Caco-2 (cell line): Measurements from ENCODE around the gene HS3ST4. TPM values are rescaled to one million over a fixed set of nuclear protein-coding genes. Genes with fewer than 3 reads are reported as not detected.
"Not testable (repeated sequence)": the region's sequence is repeated elsewhere in the genome, so short reads cannot be mapped to it uniquely, and the experiment has no call there.

Experiments
- BruUV-seq: library from RNA; stranded (reverse); fragments of 400-500 nt; replicated peaks from 2 replicates; lab custom pipeline; 2021; lab: Mats Ljungman, UMichigan
- CTCF ChIA-PET: fragments of 300-600 bp; sonication (Branson Sonifier 250); formaldehyde crosslinking; loops from one replicate; lab custom pipeline; 2022; ENCODE audit warnings: antibody characterized with exemption; lab: Charles Lee
- POLR2A ChIA-PET: fragments of 300-600 bp; sonication (Branson Sonifier 250); formaldehyde crosslinking; loops from one replicate; lab custom pipeline; 2022; ENCODE audit warnings: antibody characterized with exemption; lab: Charles Lee
- DNase-seq, 2 experiments: peaks; one replicate each; pipeline versions ENCODE4 v3.0.0 to v3.0.0-alpha.2; 2020 to 2022
- H3K27me3 ChIP-seq: replicated peaks from 2 replicates; pipeline ENCODE4 v1.6.0; 2011; ENCODE audit warnings: low read length; ENCODE audit not compliant: control insufficient read depth, insufficient read depth
- H3K36me3 ChIP-seq: 2 replicates; pipeline ENCODE4 v1.5.1; 2011; ENCODE audit warnings: low read length; ENCODE audit not compliant: control insufficient read depth, insufficient read depth
- H3K4me1 ChIP-seq: fragments of 250-450 bp; sonication (Bioruptor Pico); 2 replicates; pipeline ENCODE4 v1.5.1; 2020; ENCODE audit warnings: mild to moderate bottlenecking
- H3K4me3 ChIP-seq: 2 replicates; pipeline ENCODE4 v1.5.1; 2011; ENCODE audit warnings: low read depth, mild to moderate bottlenecking, control low read depth, low read length
- H3K9me3 ChIP-seq: fragments of 250-450 bp; sonication (Bioruptor Pico); 2 replicates; pipeline ENCODE4 v1.5.1; 2020; ENCODE audit warnings: mild to moderate bottlenecking, moderate library complexity
- H3K27ac Mint-ChIP-seq: one replicate; pipeline ENCODE4 v1.8.0; 2022; ENCODE audit warnings: mixed read lengths; ENCODE audit not compliant: unreplicated experiment
- H3K27me3 Mint-ChIP-seq: one replicate; pipeline ENCODE4 v1.8.0; 2022; ENCODE audit warnings: mixed read lengths; ENCODE audit not compliant: insufficient read depth, unreplicated experiment
- H3K36me3 Mint-ChIP-seq: one replicate; pipeline ENCODE4 v1.8.0; 2022; ENCODE audit warnings: mild to moderate bottlenecking, mixed read lengths; ENCODE audit not compliant: insufficient read depth, unreplicated experiment
- H3K4me1 Mint-ChIP-seq: one replicate; pipeline ENCODE4 v1.8.0; 2022; ENCODE audit warnings: low read depth, mixed read lengths; ENCODE audit not compliant: unreplicated experiment
- H3K4me3 Mint-ChIP-seq: one replicate; pipeline ENCODE4 v1.8.0; 2022; ENCODE audit warnings: mild to moderate bottlenecking, moderate library complexity, mixed read lengths; ENCODE audit not compliant: unreplicated experiment
- H3K9me3 Mint-ChIP-seq: one replicate; pipeline ENCODE4 v1.8.0; 2022; ENCODE audit warnings: mixed read lengths; ENCODE audit not compliant: unreplicated experiment
- intact Hi-C: fragments of 100-400 bp; cut with micrococcal nuclease; formaldehyde crosslinking; loops from one replicate; pipeline ENCODE4 v1.10.0; 2022; ENCODE audit not compliant: unreplicated experiment
- total RNA-seq: library from RNA; stranded (reverse); gene quantifications from 2 replicates; pipeline ENCODE4 v1.2.3, GENCODE V29; 2022
- TF ChIP-seq, protein P1 (sequence below), 2 experiments: fragments of 200-600 bp in 1 of 2; IDR thresholded peaks; 1 replicate in 1 of 2; 2 replicates in 1 of 2; pipeline versions ENCODE4 v1.5.1 to v1.8.0; 2011 to 2022; ENCODE audit warnings: antibody characterized with exemption in 1 of 2, control low read depth in 1 of 2, inconsistent platforms in 1 of 2, low read depth in 1 of 2, low read length in 1 of 2, mild to moderate bottlenecking in 1 of 2, moderate library complexity in 1 of 2; ENCODE audit not compliant: insufficient read depth in 1 of 2, severe bottlenecking in 1 of 2, unreplicated experiment in 1 of 2

HS3ST4 gene
- total RNA-seq, 1 experiment from 2014 or later, result 0.11 TPM

GRCh38 chr16:26031286-26031685 is 339.5 kb downstream of the HS3ST4 start:
- CTCF ChIA-PET, result no interaction called here
- Mint-ChIP-seq H3K4me1 (no peaks in the 10 kb centered on the region), H3K4me3 (no peak overlapping the region), H3K9me3 (no peaks in the 10 kb centered on the region), H3K27ac (no peak overlapping the region), H3K36me3 (no peaks in the 10 kb centered on the region), H3K27me3 (peaks cover 3% of the 10 kb centered on the region)
- H3K4me1 ChIP-seq, result no peaks in the 10 kb centered on the region
- TF ChIP-seq, protein P1, sequence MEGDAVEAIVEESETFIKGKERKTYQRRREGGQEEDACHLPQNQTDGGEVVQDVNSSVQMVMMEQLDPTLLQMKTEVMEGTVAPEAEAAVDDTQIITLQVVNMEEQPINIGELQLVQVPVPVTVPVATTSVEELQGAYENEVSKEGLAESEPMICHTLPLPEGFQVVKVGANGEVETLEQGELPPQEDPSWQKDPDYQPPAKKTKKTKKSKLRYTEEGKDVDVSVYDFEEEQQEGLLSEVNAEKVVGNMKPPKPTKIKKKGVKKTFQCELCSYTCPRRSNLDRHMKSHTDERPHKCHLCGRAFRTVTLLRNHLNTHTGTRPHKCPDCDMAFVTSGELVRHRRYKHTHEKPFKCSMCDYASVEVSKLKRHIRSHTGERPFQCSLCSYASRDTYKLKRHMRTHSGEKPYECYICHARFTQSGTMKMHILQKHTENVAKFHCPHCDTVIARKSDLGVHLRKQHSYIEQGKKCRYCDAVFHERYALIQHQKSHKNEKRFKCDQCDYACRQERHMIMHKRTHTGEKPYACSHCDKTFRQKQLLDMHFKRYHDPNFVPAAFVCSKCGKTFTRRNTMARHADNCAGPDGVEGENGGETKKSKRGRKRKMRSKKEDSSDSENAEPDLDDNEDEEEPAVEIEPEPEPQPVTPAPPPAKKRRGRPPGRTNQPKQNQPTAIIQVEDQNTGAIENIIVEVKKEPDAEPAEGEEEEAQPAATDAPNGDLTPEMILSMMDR (IDR thresholded peaks at IDR 0.05; ENCODE audit: insufficient read depth in 1 of 2, low read depth in 1 of 2, low read length in 1 of 2, severe bottlenecking in 1 of 2, unreplicated experiment in 1 of 2), result no peak
- H3K36me3 ChIP-seq, result no peaks in the 10 kb centered on the region
- intact Hi-C loops, result no loop called here
- H3K4me3 ChIP-seq, result no peak overlapping the region
- no peak for DNase-seq
- BruUV-seq, result no TSS peak
- no peaks in the 10 kb centered on the region for H3K9me3 ChIP-seq
- POLR2A ChIA-PET, result no interaction called here
- H3K27me3 ChIP-seq, result no peaks in the 10 kb centered on the region

DNA sequence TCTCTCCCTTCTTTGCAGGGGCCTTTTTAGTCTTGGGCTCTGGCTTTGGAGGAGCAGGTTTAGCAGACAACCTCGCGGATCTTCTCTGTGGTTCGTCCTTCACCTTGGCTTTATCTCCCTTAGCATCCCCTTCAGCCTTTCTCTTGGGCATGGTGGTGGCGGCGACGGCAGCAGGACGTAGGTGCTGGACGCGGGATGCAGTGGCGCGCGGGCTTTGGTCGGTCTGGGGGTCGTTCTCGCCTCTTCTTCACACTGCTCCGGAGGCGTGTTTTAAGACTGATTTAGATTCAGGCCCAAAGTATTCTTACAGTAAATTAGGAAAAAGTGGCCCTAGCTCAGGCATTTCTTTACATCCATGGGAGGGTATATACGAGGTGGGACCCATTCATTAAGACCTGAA is 340.9 kb downstream of the HS3ST4 start:
- H3K4me1 ChIP-seq, H3K4me3 Mint-ChIP-seq, POLR2A ChIA-PET, H3K27me3 Mint-ChIP-seq, H3K4me1 Mint-ChIP-seq, H3K27me3 ChIP-seq, H3K9me3 ChIP-seq, CTCF ChIA-PET, H3K9me3 Mint-ChIP-seq, intact Hi-C loops, BruUV-seq, H3K36me3 ChIP-seq, H3K36me3 Mint-ChIP-seq, H3K27ac Mint-ChIP-seq, H3K4me3 ChIP-seq, DNase-seq: not testable (repeated sequence)

DNA sequence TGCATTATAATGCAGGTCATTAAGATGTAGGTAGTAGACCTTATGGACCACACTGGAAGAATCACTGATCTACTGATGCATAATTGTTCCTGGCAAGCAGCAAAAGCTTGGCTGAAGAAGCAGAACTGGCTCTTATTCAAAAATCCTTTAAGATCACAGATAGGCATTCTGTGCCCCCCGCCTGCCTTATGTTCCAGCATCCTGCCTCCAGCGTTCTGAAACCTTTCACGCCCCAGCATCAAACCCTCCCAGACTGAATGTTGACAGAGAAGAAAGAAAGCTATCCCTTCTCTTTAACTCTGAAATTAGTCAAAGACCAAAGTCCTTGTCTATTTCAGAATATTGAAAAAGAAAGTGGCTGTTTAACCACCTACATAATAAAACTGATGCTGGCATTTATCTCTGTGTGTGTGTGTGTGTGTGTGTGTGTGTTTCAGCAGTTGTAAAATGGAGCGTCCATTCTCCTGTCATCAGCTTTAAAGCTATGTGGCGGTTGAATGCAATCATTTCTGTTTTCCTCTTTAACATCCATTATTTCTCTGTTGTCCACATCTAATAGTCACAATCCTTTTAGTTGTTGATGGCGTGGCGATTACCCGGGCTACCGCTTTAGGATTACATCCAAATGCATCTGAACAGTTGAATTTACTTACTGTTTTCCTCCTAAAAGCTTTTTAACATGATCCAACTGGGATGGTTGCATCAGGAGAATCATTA is 350.4 kb downstream of the HS3ST4 start:
- ChIA-PET CTCF (interaction anchor here (0.6 kb wide), 1 partner anchor 1068 kb away, joined by 3 read pairs; no protein-coding TSS in a partner anchor), POLR2A (no interaction called here)
- BruUV-seq, result no TSS peak
- Mint-ChIP-seq H3K27me3 (peaks cover 10% of the 10 kb centered on the region), H3K4me3 (no peak overlapping the region), H3K36me3 (no peaks in the 10 kb centered on the region), H3K9me3 (no peaks in the 10 kb centered on the region), H3K4me1 (no peaks in the 10 kb centered on the region), H3K27ac (no peak overlapping the region)
- Histone ChIP-seq H3K36me3 (no peaks in the 10 kb centered on the region), H3K27me3 (no peaks in the 10 kb centered on the region), H3K4me1 (no peaks in the 10 kb centered on the region), H3K4me3 (no peak overlapping the region), H3K9me3 (no peaks in the 10 kb centered on the region)
- no peak for DNase-seq
- intact Hi-C loops, result no loop called here
- TF ChIP-seq, protein P1 (IDR thresholded peaks at IDR 0.05; ENCODE audit: insufficient read depth in 1 of 2, low read depth in 1 of 2, low read length in 1 of 2, severe bottlenecking in 1 of 2, unreplicated experiment in 1 of 2), result no peak
